SK-N-SH treated with all-trans-retinoic acid at 6 μM for 48 hours (cell line): Measurements from ENCODE around the gene TET2.

Experiments
- ATAC-seq: fragments of 200-7000 bp; cut with Tn5 transposase; 3 replicates; pipeline ENCODE4 v1.9.1; 2020; ENCODE audit warnings: mild to moderate bottlenecking, moderate library complexity
- ARNTL ChIP-seq: fragments of 450-650 bp; formaldehyde crosslinking; IDR thresholded peaks from 2 replicates; pipeline ENCODE4 v1.5.0; 2020; ENCODE audit warnings: low read depth, mild to moderate bottlenecking, moderate library complexity, borderline replicate concordance
- BACH2 ChIP-seq: fragments of 250-450 bp; sonication (Bioruptor Pico); IDR thresholded peaks from 2 replicates; pipeline ENCODE4 v1.9.0; 2021; ENCODE audit warnings: mild to moderate bottlenecking, borderline replicate concordance
- CREB5 ChIP-seq: fragments of 250-450 bp; sonication (Bioruptor Pico); IDR thresholded peaks from 2 replicates; pipeline ENCODE4 v1.5.1; 2020; ENCODE audit warnings: low read depth, mild to moderate bottlenecking, moderate library complexity
- CSDC2 ChIP-seq: fragments of 250-450 bp; sonication (Bioruptor Pico); IDR thresholded peaks from 2 replicates; pipeline ENCODE4 v1.5.0; 2020; ENCODE audit warnings: mild to moderate bottlenecking, moderate library complexity
- CSRNP3 ChIP-seq: fragments of 250-450 bp; sonication (Bioruptor Pico); IDR thresholded peaks from 2 replicates; pipeline ENCODE4 v1.5.1; 2021; ENCODE audit warnings: mild to moderate bottlenecking, moderate library complexity
- ESRRG ChIP-seq: fragments of 250-450 bp; sonication (Bioruptor Pico); IDR thresholded peaks from 2 replicates; pipeline ENCODE4 v1.6.1; 2021; ENCODE audit warnings: mild to moderate bottlenecking
- GLIS3 ChIP-seq: fragments of 250-450 bp; sonication (Bioruptor Pico); IDR thresholded peaks from 2 replicates; pipeline ENCODE4 v1.5.0; 2020; ENCODE audit warnings: mild to moderate bottlenecking, moderate library complexity
- ISL1 ChIP-seq: fragments of 250-450 bp; sonication (Bioruptor Pico); IDR thresholded peaks from 2 replicates; pipeline ENCODE4 v2.1.2; 2022; ENCODE audit warnings: mild to moderate bottlenecking, moderate library complexity
- OSR1 ChIP-seq: fragments of 250-450 bp; sonication (Bioruptor Pico); IDR thresholded peaks from 2 replicates; pipeline ENCODE4 v1.8.0; 2022; ENCODE audit warnings: moderate library complexity, mild to moderate bottlenecking, inconsistent platforms
- PATZ1 ChIP-seq: fragments of 250-450 bp; sonication (Bioruptor Pico); IDR thresholded peaks from 2 replicates; pipeline ENCODE4 v1.8.0; 2020; ENCODE audit warnings: mild to moderate bottlenecking, moderate library complexity, borderline replicate concordance
- POU6F1 ChIP-seq: fragments of 250-450 bp; sonication (Bioruptor Pico); IDR thresholded peaks from 2 replicates; pipeline ENCODE4 v1.8.0; 2021; ENCODE audit warnings: low read depth, mild to moderate bottlenecking, moderate library complexity, borderline replicate concordance
- PPARA ChIP-seq: fragments of 250-450 bp; sonication (Bioruptor Pico); IDR thresholded peaks from 2 replicates; pipeline ENCODE4 v1.5.0; 2020; ENCODE audit warnings: mild to moderate bottlenecking, borderline replicate concordance
- RARB ChIP-seq: fragments of 250-450 bp; sonication (Bioruptor Pico); IDR thresholded peaks from 2 replicates; pipeline ENCODE4 v1.8.0; 2021; ENCODE audit warnings: mild to moderate bottlenecking, moderate library complexity
- SNAI2 ChIP-seq: fragments of 250-450 bp; sonication (Bioruptor Pico); IDR thresholded peaks from 2 replicates; pipeline ENCODE4 v1.5.0; 2020; ENCODE audit warnings: mild to moderate bottlenecking, moderate library complexity
- TCF4 ChIP-seq: fragments of 250-450 bp; sonication (Bioruptor Pico); IDR thresholded peaks from 2 replicates; pipeline ENCODE4 v1.8.0; 2021; ENCODE audit warnings: mild to moderate bottlenecking, moderate library complexity, borderline replicate concordance
- TOX ChIP-seq: fragments of 250-450 bp; sonication (Bioruptor Pico); IDR thresholded peaks from 2 replicates; pipeline ENCODE4 v1.8.0; 2021; ENCODE audit warnings: mild to moderate bottlenecking, moderate library complexity, borderline replicate concordance
- TSHZ2 ChIP-seq: fragments of 250-450 bp; sonication (Bioruptor Pico); IDR thresholded peaks from 2 replicates; pipeline ENCODE4 v1.5.0; 2020; ENCODE audit warnings: mild to moderate bottlenecking, moderate library complexity
- ZC3H10 ChIP-seq: fragments of 250-450 bp; sonication (Bioruptor Pico); IDR thresholded peaks from 2 replicates; pipeline ENCODE4 v1.5.1; 2021; ENCODE audit warnings: mild to moderate bottlenecking, moderate library complexity
- ZFP3 ChIP-seq: fragments of 250-450 bp; sonication (Bioruptor Pico); IDR thresholded peaks from 2 replicates; pipeline ENCODE4 v1.5.0; 2020; ENCODE audit warnings: mild to moderate bottlenecking, moderate library complexity
- ZFP30 ChIP-seq: fragments of 450-650 bp; formaldehyde crosslinking; IDR thresholded peaks from 2 replicates; pipeline ENCODE4 v1.5.0; 2022; ENCODE audit warnings: mild to moderate bottlenecking, moderate library complexity
- ZNF565 ChIP-seq: fragments of 450-650 bp; formaldehyde crosslinking; conservative IDR thresholded peaks from 2 replicates; pipeline ENCODE4 v1.5.0; 2020; ENCODE audit warnings: low read depth, mild to moderate bottlenecking, moderate library complexity
- ZNF70 ChIP-seq: fragments of 450-650 bp; formaldehyde crosslinking; IDR thresholded peaks from 2 replicates; pipeline ENCODE4 v1.5.0; 2020; ENCODE audit warnings: mild to moderate bottlenecking, moderate library complexity
- ZNF8 ChIP-seq: fragments of 450-650 bp; formaldehyde crosslinking; IDR thresholded peaks from 2 replicates; pipeline ENCODE4 v1.5.0; 2020; ENCODE audit warnings: mild to moderate bottlenecking, moderate library complexity

TET2 gene

GRCh38 chr4:105120626-105121025 is 26.1 kb upstream of the TET2 start:
- TF ChIP-seq PPARA (no peak), CSDC2 (no peak), RARB (CRISPR knock-in tag) (no peak), ARNTL (CRISPR knock-in tag) (no peak), ESRRG (no peak), ZFP3 (CRISPR knock-in tag) (no peak), ISL1 (CRISPR knock-in tag) (no peak), ZNF8 (CRISPR knock-in tag) (no peak), CREB5 (CRISPR knock-in tag) (no peak), ZFP30 (CRISPR knock-in tag) (no peak), TSHZ2 (CRISPR knock-in tag) (no peak), POU6F1 (CRISPR knock-in tag) (no peak), ZC3H10 (CRISPR knock-in tag) (no peak), TCF4 (no peak), BACH2 (CRISPR knock-in tag) (no peak), GLIS3 (no peak), OSR1 (CRISPR knock-in tag) (no peak), PATZ1 (CRISPR knock-in tag) (no peak), ZNF565 (CRISPR knock-in tag) (no peak)
- ATAC-seq: no peak

- no peak for ATAC-seq
- TF ChIP-seq TOX (CRISPR knock-in tag) (no peak), ARNTL (CRISPR knock-in tag) (no peak)
Observed at GRCh38 chr4:105122350-105122749, 24.3 kb upstream of the TET2 start.

- peak; percentile 84 for ATAC-seq
- no peak for TF ChIP-seq RARB (CRISPR knock-in tag)
- no peak for TF ChIP-seq PPARA
- TF ChIP-seq OSR1 (CRISPR knock-in tag): no peak
- no peak for TF ChIP-seq CREB5 (CRISPR knock-in tag)
- TF ChIP-seq TCF4: peak; percentile 85
- no peak for TF ChIP-seq ZNF70 (CRISPR knock-in tag)
- no peak for TF ChIP-seq CSDC2
- no peak for TF ChIP-seq ZC3H10 (CRISPR knock-in tag)
- TF ChIP-seq CSRNP3 (CRISPR knock-in tag): no peak
- no peak for TF ChIP-seq PATZ1 (CRISPR knock-in tag)
- TF ChIP-seq ZFP30 (CRISPR knock-in tag): no peak
- 0 out of 2 replicates have a peak, but pooled peaks have one; percentile 33 for TF ChIP-seq ESRRG
- no peak for TF ChIP-seq ZNF8 (CRISPR knock-in tag)
- TF ChIP-seq ARNTL (CRISPR knock-in tag): no peak
- no peak for TF ChIP-seq GLIS3
- TF ChIP-seq ZFP3 (CRISPR knock-in tag): no peak
- TF ChIP-seq SNAI2 (CRISPR knock-in tag): no peak; the same call in 1 of the 2 replicates
- no peak for TF ChIP-seq ZNF565 (CRISPR knock-in tag)
- TF ChIP-seq BACH2 (CRISPR knock-in tag): no peak
Observed at GRCh38 chr4:105126311-105127169, 20.1 kb upstream of the TET2 start.
